GM18861 (cell line): ENCODE data around the gene ADK.
"Not testable (repeated sequence)": the region's sequence is repeated elsewhere in the genome, so short reads cannot be mapped to it uniquely, and the experiment has no call there.

ENCODE experiments used
- ATAC-seq: cut with Tn5 transposase; IDR thresholded peaks from one replicate; pipeline ENCODE4 v1.9.1; 2021; ENCODE audit not compliant: unreplicated experiment

Gene ADK

DNA sequence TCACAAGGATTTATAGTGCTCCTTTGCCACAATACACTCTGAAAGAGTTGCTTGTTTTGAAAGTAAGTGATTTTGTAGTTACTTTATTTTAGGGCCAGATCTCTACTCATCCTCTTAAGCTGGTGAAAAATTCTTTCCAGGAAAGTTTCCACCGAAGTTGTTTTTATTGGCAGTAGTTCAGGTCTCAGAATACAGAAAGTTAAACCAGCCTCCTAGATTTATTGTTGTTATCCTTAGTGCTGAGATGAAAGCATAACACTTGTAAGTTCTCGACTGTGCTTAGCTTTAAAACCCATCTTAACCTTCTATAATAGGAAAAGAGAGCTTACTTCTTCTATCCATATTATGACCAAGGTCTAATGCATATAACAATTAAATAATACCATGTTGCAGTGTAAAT, 5.9 kb upstream of the ADK start:
- no peak for ATAC-seq

GRCh38 chr10:74146980-74147379, 4.0 kb upstream of the ADK start:
- not testable (repeated sequence) for ATAC-seq

DNA sequence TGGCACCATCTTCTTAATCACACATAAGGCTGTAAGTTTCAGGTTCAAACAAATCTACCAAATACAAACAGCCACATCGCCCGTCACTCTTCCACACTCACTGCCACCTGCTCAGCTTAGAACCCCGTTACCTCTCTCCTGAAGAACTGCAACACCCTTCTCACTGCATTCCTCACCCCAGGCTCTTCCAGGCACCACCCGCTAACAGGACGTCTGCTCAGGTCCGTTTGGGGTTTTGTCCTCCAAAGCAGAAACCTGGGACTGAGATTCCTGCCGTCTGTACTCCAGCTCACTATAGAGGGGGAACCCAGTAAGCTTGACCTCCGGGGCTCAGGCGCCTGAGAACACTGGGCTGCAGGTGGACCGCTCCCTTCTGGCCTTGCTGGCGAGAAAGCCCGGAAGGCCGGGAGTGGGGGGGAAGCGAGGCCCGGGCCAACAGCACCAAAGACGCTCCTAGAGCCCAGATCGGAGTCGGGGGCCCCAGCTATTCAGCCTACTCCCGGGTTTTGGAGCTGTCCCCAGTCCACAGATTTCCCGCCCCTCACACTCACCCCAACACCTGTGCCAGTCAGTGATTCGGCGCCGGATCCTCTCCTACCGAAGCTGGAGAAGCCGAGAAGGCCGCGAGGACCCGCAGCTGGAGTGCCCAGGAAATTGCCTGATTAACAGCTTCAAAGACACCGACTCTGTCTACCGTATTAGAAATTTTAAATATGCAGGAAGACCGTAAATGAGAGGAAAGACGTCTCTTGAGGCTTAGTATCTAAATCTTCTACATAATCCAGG, 624 bp upstream of the ADK start, which contains the start of gene AP3M1:
AP3M1 (minus strand) TSS at position 625 of the 786 bp plus-strand sequence. CDS start 12,449 bp downstream, outside the sequence.
- peak; percentile 31 for ATAC-seq

DNA sequence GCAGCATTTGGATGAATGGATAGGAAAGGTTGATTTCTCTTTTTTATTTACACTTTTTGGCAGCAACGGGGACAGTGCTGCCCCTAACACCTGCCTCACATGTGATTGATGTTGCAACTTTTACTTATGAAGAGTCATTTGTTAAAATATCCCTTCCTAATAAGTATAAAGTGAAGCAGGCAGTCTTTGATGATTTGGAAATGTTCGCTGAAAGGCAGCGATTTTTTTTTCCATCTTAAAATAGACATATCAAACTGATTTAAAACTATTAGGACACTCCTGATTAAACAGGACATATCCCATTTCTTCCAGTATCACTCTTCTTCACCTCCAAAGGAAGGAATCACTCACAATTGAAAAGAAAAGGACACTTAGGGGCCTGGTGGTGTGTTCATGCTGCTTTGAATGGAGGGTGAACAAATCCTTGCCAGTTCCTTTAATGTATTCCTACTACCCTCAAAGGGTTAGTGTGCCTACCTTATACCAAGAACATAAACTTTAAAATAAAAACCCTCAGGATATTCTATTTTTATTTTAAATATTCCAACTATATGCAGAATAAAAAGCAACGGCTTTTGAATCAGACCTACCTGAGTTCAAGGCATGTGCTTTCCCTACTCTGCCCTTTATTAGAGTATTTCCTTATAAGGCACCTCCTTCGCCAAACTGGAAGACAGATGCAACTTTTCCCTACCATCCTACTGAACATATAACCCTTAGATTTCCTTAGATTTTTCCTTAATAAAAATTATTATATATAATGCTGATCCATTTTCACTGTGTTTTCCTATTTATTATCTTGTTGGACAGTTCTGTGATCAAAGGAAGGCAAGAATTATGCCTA, 1.1 kb downstream of the ADK start:
- no peak for ATAC-seq

GRCh38 chr10:74153123-74153522, 2.1 kb downstream of the ADK start:
- ATAC-seq: no peak

- no peak for ATAC-seq
Measured at GRCh38 chr10:74153676-74154075, 2.7 kb downstream of the ADK start.

DNA sequence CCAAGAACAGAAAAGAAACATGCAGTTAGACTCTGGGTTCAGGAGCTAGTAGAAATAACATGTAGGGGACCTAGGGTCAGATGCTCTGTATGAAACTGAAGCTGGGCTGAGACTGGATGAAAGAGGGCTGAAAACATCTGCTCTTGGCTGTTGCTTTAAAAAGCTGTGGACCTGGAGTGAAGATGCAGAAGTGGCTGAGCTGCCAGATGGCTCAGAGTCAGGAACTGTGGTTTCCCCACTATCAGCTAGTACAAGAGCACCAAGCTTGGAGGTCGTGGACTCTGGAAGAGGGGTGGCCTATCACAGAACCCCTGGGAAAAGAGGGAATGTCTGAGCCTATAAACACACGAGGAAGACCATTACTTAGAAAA, 5.9 kb downstream of the ADK start:
- ATAC-seq: no peak

- no peak for ATAC-seq
Measured at GRCh38 chr10:74160013-74160412, 9.0 kb downstream of the ADK start.

DNA sequence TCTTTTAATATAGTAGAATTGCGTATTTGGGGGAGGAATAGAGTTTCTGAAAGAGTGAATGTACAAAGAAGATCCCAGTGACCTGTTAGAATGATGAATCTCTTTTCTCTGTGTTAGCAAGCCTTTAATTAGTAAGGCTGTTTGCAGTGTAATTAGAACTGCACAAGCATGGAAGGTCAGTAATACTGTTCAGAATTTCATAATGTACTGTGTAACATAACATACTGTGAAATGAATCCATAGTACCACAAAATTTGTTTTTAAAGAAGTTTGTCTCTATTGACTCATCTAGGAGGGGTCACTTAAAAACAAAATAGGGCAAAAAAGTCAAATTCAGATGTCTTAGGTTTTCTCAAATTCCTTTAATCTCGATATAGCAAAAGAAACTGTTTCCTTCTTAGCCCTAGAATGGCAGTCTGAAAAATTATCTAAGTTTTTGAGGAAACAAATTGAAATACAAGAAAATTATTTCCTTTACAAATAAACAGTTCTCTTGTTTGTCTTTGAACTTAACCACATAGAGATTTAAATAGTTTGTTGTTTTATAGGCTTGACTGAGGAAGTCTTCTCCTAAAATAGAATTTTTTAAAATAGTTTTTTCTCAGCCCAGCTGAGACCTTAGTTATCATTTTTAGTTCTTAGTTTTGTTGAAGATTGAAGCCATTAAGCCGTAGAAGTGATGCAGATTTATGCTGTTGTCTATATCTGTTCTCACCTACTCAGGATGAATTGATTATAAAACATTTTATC, 12.5 kb downstream of the ADK start:
- no peak for ATAC-seq

- ATAC-seq: no peak
Measured at GRCh38 chr10:74164716-74165529, 13.9 kb downstream of the ADK start.

DNA sequence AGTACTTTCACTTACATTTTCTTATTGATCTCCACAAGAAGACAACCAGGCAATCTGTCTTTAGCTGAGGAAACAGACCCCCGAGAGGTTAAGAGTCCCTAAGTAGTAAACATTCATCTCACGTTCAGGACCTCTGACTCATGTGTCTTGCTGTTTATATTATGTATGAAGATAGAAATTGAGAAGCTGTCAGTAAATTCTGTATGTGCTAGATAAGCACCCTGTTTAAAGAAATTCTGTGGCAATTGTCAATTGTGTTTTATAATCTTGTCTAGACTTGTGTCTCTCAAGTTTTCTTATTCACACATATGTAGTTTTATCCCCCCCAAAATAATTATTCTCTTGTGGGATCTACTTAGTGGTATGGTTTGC, 14.5 kb downstream of the ADK start:
- ATAC-seq: no peak

DNA sequence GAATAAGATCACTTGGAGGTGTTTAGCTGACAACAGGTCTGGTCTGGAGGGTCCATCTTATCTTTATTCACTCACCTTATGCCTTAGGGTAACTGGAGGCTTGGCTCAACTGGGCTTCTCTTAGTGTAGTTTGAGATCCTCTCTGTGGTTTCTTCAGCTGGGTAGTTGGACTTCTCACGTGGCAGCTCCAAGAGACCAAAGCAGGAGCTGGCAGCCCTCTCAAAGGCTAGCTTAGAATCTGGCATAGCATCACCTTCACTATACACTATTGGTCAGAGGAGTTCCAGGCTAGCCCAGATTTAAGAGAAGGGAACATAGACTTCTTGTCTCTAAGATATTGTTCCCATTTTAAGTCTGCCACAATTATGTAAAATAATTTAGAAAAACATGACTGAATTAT, 16.4 kb downstream of the ADK start:
- ATAC-seq: no peak

- ATAC-seq: no peak
Measured at GRCh38 chr10:74171625-74172024, 20.6 kb downstream of the ADK start.

- ATAC-seq: no peak
Measured at GRCh38 chr10:74174521-74174920, 23.5 kb downstream of the ADK start.

DNA sequence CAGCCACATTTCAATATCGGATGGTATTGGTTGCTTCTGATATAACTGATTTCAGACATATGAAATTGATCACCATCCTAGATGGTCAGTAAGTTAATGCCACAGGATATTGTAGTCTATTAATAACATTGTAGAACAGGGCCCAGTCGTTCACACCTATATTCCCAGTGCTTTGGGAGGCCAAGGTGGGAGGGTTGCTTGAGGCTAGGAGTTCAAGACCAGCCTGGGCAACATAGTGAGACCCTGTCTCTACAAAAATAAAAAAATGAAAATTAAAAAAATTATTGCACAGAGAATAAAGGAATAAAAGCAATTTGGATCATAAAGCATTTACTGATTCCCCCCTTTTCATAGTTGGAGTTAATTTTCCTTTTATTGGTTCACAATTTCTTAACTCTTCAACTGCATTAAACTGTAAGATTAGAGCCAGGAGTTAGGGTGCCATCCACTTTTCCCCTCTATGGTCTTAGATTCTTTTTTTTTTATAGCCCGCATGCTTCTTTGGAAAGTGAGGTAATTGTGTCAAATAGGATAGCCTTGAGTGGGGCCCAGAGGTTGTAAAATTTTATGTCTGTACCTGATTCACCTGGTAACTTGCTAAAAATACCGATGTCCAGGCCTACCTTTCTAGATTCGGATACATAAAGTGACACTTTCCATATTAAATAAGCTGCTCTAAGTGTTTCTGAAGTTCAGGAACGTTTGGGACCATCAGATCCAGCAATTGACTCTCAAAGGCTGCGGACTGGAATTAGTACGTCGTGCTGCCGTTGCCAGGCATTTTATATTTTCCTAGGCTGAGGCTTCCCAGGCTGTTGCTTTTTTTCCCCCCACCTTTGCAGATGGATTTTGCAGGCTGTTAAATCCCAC, 24.7 kb downstream of the ADK start:
- no peak for ATAC-seq

DNA sequence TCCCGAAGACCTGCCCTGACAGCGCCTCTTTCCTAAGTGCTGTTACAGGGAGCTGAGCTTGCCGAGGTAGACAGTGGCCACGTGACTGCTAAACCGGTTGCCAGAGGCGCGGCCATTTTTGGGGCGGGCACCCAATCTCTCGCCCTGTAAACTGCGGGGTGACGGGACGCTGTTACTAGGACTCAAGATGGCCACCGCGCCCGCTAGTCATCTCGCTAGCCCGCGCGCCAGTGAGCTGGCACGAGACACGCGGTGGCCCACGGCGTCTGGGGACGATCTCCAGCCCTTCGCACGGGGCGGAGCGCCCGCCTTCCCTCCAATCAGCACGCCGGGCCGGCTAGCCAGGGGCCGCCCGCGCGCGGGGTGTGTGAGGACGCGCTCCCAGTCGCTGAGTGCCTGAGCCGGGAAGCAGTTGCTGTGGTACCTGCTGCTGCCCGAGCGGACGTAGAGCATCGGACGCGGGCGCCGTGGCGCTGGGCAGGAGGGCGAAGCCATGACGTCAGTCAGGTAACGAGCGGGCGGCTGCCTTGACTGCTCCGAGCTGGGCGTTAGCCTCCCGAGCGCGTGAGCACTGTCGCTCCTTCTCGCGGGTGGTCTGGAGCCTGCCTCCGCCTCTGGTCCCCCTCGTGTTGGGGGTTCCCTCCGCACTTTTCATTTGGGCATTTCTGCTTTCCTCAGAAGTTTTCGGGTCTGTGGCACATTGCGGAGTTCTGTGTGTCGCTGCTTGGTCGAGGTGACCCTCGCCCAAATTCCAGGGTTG, 25.5 kb downstream of the ADK start:
- ATAC-seq: peak; percentile 85

GRCh38 chr10:74177140-74177677, 26.2 kb downstream of the ADK start:
- ATAC-seq: peak; percentile 6

- no peak for ATAC-seq
Measured at GRCh38 chr10:74178042-74178791, 27.2 kb downstream of the ADK start.
